IPS-18a (cell line): ENCODE measurements around the gene MTPN.

Experiments
- H3K27ac ChIP-seq: one replicate; pipeline ENCODE4 v1.5.1; 2013; ENCODE audit warnings: low read length
- H3K27me3 ChIP-seq: one replicate; pipeline ENCODE4 v1.6.1; 2013; ENCODE audit warnings: mild to moderate bottlenecking, low read length; ENCODE audit not compliant: control insufficient read depth, insufficient read depth
- H3K36me3 ChIP-seq: one replicate; pipeline ENCODE4 v1.6.1; 2013; ENCODE audit warnings: low read depth, low read length; ENCODE audit not compliant: control insufficient read depth
- H3K4me1 ChIP-seq: one replicate; pipeline ENCODE4 v1.6.1; 2013; ENCODE audit warnings: low read depth, low read length; ENCODE audit not compliant: control insufficient read depth
- H3K4me3 ChIP-seq: one replicate; pipeline ENCODE4 v1.5.1; 2013; ENCODE audit warnings: low read length
- H3K9ac ChIP-seq: one replicate; pipeline ENCODE4 v1.6.1; 2013; ENCODE audit warnings: mild to moderate bottlenecking, low read length, moderate library complexity
- H3K9me3 ChIP-seq: one replicate; pipeline ENCODE4 v1.6.1; 2013; ENCODE audit warnings: low read depth, low read length; ENCODE audit not compliant: control insufficient read depth

Gene MTPN

GRCh38 chr7:136004083-136004482, 26.9 kb upstream of the MTPN start:
- H3K4me1 ChIP-seq: no peaks in the 10 kb centered on the region
- H3K9me3 ChIP-seq: no peaks in the 10 kb centered on the region
- no peak overlapping the region for H3K4me3 ChIP-seq
- no peaks in the 10 kb centered on the region for H3K27me3 ChIP-seq
- H3K27ac ChIP-seq: no peak overlapping the region
- no peak overlapping the region for H3K9ac ChIP-seq
- H3K36me3 ChIP-seq: no peaks in the 10 kb centered on the region

GRCh38 chr7:136002802-136003201, 25.6 kb upstream of the MTPN start:
- Histone ChIP-seq H3K27me3 (no peaks in the 10 kb centered on the region), H3K27ac (no peak overlapping the region), H3K4me3 (no peak overlapping the region), H3K36me3 (no peaks in the 10 kb centered on the region), H3K4me1 (no peaks in the 10 kb centered on the region), H3K9me3 (no peaks in the 10 kb centered on the region), H3K9ac (no peak overlapping the region)

- Histone ChIP-seq H3K36me3 (no peaks in the 10 kb centered on the region), H3K9ac (no peak overlapping the region), H3K4me1 (no peaks in the 10 kb centered on the region), H3K27me3 (no peaks in the 10 kb centered on the region), H3K9me3 (no peaks in the 10 kb centered on the region), H3K27ac (no peak overlapping the region), H3K4me3 (no peak overlapping the region)
These were observed 23.2 kb upstream of the MTPN start for GRCh38 chr7:136000288-136000913.

GRCh38 chr7:135998081-135998480, 20.9 kb upstream of the MTPN start:
- Histone ChIP-seq H3K9ac (no peak overlapping the region), H3K27me3 (no peaks in the 10 kb centered on the region), H3K36me3 (no peaks in the 10 kb centered on the region), H3K9me3 (no peaks in the 10 kb centered on the region), H3K4me3 (no peak overlapping the region), H3K4me1 (no peaks in the 10 kb centered on the region), H3K27ac (no peak overlapping the region)

GRCh38 chr7:135995748-135996147, 18.6 kb upstream of the MTPN start:
- no peaks in the 10 kb centered on the region for H3K27me3 ChIP-seq
- no peaks in the 10 kb centered on the region for H3K4me1 ChIP-seq
- H3K27ac ChIP-seq: no peak overlapping the region
- H3K4me3 ChIP-seq: no peak overlapping the region
- H3K9me3 ChIP-seq: no peaks in the 10 kb centered on the region
- H3K9ac ChIP-seq: no peak overlapping the region
- no peaks in the 10 kb centered on the region for H3K36me3 ChIP-seq

- H3K4me1 ChIP-seq: no peaks in the 10 kb centered on the region
- H3K9ac ChIP-seq: no peak overlapping the region
- H3K27me3 ChIP-seq: no peaks in the 10 kb centered on the region
- no peak overlapping the region for H3K4me3 ChIP-seq
- no peaks in the 10 kb centered on the region for H3K36me3 ChIP-seq
- H3K9me3 ChIP-seq: no peaks in the 10 kb centered on the region
- no peak overlapping the region for H3K27ac ChIP-seq
These were observed 17.5 kb upstream of the MTPN start for GRCh38 chr7:135994466-135995205.

- H3K4me3 ChIP-seq: no peak overlapping the region
- no peaks in the 10 kb centered on the region for H3K36me3 ChIP-seq
- no peaks in the 10 kb centered on the region for H3K9me3 ChIP-seq
- H3K27ac ChIP-seq: no peak overlapping the region
- no peak overlapping the region for H3K9ac ChIP-seq
- no peaks in the 10 kb centered on the region for H3K4me1 ChIP-seq
- H3K27me3 ChIP-seq: no peaks in the 10 kb centered on the region
These were observed 16.8 kb upstream of the MTPN start for GRCh38 chr7:135993950-135994349.

GRCh38 chr7:135991906-135992305, 14.7 kb upstream of the MTPN start:
- H3K27me3 ChIP-seq: no peaks in the 10 kb centered on the region
- H3K4me1 ChIP-seq: no peaks in the 10 kb centered on the region
- H3K4me3 ChIP-seq: no peak overlapping the region
- H3K27ac ChIP-seq: no peak overlapping the region
- no peaks in the 10 kb centered on the region for H3K36me3 ChIP-seq
- no peak overlapping the region for H3K9ac ChIP-seq
- H3K9me3 ChIP-seq: no peaks in the 10 kb centered on the region

GRCh38 chr7:135991322-135991721, 14.2 kb upstream of the MTPN start:
- Histone ChIP-seq H3K9ac (no peak overlapping the region), H3K27me3 (no peaks in the 10 kb centered on the region)

GRCh38 chr7:135990258-135990657, 13.1 kb upstream of the MTPN start:
- no peak overlapping the region for H3K27ac ChIP-seq
- H3K9me3 ChIP-seq: peaks cover 4% of the 10 kb centered on the region
- no peak overlapping the region for H3K9ac ChIP-seq
- H3K27me3 ChIP-seq: no peaks in the 10 kb centered on the region
- no peak overlapping the region for H3K4me3 ChIP-seq
- H3K36me3 ChIP-seq: no peaks in the 10 kb centered on the region
- no peaks in the 10 kb centered on the region for H3K4me1 ChIP-seq

More at GRCh38 chr7:135991322-135991721, 14.2 kb upstream of the MTPN start:
- Histone ChIP-seq H3K27ac (no peak overlapping the region), H3K4me3 (no peak overlapping the region), H3K4me1 (no peaks in the 10 kb centered on the region), H3K9me3 (no peaks in the 10 kb centered on the region), H3K36me3 (no peaks in the 10 kb centered on the region)

GRCh38 chr7:135981958-135982646, 4.9 kb upstream of the MTPN start:
- Histone ChIP-seq H3K27me3 (no peaks in the 10 kb centered on the region), H3K36me3 (no peaks in the 10 kb centered on the region), H3K9ac (no peak overlapping the region), H3K4me1 (no peaks in the 10 kb centered on the region), H3K9me3 (peaks cover 5% of the 10 kb centered on the region), H3K4me3 (no peak overlapping the region), H3K27ac (no peak overlapping the region)
